Hepatic stellate cell (primary cell): Measurements from ENCODE around the gene LRRC4C.
"Not testable (repeated sequence)": the region's sequence is repeated elsewhere in the genome, so short reads cannot be mapped to it uniquely, and the experiment has no call there.

Experiments used
- DNase-seq: peaks from one replicate; pipeline ENCODE4 v3.0.0; 2011; ENCODE audit warnings: low spot score

Gene LRRC4C

DNA sequence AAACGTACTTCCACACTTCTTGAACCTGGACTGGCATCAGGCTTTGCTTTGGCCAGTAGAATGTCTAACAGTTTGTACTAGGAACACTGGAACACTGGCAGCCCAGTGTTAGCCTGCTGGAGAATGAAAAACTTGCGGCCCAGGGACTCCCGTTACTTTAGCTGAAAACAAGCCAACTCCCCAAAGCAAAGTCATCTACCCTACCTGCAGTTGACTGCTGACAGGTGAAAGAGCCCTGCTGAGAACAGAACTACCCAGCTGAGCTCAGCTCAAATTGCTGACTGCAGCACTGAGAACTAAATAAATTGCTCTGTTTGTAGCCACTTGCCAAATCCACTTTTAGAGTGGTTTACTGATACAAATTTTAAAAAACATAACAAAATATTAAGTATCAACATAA is 342.5 kb downstream of the LRRC4C start:
- DNase-seq = no peak

DNA sequence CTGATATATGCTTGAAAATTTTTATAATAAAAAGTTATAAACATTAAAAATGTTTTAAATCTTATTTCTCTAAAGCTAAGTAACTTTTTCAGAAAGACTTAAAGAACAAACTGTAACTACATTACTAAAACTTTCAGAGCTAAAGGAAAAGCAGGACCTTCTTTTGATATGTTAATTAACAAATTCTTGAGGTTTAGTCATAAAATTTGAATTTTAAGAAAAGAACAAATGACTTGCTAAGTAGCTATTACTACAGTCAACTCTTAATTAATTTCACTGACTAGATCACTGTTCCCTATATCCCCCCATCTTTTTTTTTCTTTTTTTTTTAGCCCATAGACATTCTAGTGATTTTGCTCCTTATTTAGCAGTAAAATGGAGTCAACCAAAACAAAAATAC is 344.4 kb downstream of the LRRC4C start:
- no peak for DNase-seq

DNA sequence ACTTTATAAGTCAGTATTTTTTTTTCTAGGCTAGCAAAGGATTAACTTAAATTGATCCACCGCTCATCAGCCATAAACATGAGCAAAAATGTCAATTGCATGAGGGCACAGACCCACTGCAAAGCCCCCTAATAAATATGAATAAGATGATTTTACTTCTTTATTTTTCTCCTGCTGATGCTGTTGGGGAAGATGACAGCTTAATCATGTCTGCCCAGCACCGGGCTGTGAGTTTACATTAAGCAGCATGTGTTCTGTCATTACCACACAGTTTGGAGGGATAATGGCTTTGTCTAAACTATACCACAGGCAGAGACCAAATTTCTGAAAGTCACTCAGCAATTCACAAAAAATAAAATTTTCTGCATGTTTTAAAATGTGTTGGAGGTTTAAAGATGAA is 346.3 kb downstream of the LRRC4C start:
- DNase-seq = no peak

DNA sequence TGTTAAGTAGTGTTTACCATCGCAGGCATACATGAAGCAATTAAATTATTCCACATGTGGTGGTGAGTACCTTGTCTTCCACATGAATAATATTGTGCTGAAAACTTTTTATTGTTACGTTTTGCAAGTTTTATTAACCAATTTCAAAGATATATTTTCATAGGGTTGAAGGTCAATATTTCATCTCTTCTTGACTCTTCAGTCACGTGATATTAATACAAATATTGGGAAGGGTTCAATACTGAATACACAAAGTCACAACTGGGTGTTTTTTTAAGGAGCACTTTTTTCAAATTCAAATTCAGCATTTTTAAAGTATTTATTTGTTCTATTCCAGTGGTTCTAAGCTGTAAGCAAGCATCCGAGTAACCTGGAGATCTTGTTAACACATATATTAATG is 348.9 kb downstream of the LRRC4C start:
- no peak for DNase-seq

DNA sequence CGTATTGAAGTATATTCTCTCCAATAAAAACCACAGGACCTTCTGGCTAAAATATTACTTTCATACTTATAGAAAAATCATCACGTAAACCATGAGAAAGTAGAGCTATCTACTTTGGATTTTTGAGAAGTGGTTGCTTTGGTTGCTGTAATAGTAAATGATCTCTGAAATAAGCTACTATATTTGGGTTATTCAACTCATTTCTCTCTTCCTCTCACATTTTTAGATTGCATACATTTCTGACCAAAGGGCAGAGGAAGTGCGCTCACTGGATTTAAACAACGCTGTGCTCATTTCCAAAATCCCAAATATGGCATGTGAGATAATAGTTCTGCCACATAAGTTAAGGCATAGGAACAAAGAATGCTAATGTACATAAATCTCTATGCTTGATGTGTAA is 357.0 kb downstream of the LRRC4C start:
- no peak for DNase-seq

DNA sequence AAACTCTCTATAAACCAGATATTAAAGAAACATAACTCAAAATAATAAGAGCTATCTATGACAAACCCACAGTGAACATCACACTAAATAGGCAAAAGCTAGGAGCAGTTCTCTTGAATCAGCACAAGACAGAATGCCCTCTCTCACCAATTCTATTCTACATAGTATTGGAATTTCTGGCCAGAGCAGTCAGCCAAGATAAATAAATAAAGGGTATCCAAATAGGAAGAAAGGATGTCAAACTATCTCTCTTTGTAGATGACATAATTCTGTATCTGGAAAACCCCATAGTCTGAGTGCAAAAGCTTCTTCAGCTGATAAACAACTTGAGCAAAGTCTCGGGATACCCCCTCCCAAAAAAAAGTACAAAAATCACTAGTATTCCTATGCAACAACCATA is 359.8 kb downstream of the LRRC4C start:
- DNase-seq = no peak

DNA sequence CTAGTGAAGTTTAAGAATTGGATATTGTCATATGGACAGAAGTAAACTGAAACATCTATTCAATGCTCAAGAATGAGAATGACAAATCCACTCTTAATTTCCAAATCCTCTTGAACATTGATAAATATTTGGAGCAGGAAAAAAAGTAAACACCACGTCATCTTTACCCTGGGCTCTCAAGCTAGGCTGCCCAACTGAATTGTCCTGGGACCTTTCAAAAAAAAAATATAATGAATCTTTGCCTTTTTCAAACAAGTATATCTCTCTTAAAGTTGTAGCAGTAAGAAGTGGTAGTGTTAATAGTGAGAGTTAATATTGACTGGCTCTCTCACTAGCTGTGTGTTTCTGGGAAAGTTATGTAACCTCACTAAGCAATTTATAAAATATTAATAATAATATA is 374.3 kb downstream of the LRRC4C start:
- DNase-seq = no peak

DNA sequence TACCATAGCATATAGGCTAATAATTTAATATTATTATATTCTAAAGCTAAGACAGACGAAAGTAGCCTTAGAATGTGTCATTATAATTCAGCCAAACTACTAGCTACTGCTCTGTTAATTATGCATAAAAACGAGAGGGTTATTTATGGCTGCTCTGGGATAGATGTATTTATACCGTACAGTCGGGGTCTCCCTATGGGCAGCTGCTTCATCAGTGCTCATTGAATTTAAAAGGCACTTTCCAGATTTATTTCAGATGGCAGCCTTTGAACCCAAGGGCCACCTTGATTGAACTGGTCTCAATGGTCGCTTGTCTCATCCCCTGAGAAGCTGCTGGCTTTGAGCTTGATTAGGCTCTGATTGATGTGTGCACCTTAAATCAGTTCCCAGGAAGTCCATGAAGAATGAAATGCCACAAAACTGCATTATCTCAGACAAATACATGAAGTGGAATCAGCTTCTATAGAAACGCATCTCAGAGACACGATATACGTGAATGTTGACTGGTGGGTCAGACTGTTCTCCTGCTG is 377.6 kb downstream of the LRRC4C start:
- DNase-seq = no peak

DNA sequence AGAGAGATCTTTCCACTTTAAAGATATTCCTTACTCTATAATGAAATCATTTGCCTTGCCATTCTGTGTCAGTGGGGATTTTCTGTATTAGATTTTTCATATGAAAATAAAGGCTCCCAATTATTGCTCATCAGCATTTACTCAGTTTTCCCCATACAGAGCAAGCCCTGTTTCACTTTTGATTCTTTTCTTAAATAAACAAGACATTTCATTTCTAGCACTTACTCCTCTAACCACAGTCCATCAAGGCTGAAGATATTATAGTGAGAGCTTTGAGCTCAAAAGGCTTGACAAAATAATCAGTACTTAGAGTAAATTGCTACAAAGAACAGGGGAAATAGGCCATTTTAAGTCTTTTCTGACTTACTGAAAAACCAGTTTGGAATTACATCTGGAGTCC is 385.1 kb downstream of the LRRC4C start:
- DNase-seq = no peak

DNA sequence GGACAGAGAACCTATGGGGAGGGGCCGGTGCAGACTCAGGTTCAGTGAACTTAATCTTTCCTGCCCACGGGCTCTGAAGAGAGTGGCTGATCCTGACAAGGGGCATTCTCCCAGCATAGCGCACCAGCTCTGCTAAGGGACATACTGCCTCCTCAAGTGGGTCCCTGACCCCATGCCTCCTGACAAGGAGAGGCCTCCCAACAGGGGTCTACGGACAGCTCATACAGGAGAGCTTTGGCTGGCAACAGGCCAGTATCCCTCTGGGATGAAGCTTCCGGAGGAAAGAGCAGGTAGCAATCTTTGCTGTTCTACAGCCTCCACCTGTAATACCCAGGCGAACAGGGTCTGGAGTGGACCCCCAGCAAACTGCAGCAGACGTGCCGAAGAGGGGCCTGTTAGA is 394.0 kb downstream of the LRRC4C start:
- DNase-seq = no peak

DNA sequence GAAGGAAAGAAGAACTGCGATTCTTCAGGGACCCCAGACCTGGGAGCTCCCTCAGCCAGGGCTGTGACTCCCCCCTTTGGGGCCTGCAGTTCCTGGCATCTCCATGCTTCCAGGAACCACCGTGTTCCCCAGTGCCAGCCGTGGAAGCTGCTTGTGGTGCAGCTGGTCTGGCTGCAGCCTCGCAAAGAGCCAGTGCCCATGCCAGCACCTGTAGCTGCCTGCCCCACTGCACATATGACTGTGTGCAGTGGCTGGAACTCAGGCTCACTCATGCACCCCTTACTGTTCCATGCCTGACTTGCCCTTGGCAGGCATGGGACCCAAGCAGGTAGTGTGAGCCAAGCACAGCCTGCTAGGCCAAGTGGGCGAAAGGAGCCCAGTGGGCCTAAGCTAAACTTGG is 401.3 kb downstream of the LRRC4C start:
- DNase-seq = no peak

DNA sequence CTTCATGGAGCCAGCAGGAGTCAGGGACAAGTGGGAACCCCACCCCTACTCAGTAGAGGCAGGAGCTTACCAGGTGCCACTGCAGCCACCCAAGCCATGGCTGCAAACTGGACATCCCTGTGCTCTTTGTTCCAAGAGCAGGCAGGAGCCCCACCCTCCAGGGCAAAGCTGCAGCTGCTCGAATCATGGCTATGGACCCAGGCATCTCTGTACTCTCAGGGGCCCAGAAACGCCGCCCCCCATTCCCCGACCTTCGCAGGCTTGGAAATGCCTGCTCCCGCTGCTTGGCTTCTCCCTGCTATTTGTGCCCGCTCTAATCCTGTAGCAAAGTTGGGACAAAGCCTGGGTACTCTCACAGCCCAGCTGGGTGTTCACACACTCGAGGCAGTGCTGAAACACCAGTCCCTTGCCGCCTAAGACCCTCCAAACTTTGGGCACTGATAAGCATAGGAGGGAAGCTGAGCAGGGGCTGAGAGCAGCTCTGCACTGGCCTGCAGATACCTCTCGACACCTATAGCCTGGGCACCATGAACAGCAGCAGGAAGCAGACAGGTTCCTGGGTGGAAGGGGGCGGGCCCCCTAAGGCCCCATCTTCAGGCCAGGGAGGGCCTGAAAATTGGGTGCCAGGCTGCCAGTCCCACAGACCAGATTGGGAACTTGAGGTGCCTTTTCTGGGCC is 402.4 kb downstream of the LRRC4C start:
- no peak for DNase-seq

DNA sequence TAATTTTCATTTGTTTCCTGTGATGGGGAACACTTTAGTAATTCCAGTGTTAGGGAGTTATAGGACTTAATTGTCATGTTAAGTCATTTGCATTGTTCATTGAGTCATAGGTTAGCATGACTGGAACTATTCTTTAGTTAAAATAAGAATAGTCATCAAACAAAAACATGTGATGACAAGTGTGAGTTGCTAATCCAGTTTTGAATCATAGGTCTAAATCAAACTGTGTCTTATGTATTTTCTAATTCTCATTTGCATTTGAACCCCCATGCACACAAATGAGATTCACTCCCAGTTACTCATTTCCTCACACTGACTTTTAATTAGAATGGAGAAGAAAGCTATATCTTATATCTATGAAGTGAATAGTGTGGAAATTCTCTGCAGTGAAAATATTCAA is 405.6 kb downstream of the LRRC4C start:
- no peak for DNase-seq

DNA sequence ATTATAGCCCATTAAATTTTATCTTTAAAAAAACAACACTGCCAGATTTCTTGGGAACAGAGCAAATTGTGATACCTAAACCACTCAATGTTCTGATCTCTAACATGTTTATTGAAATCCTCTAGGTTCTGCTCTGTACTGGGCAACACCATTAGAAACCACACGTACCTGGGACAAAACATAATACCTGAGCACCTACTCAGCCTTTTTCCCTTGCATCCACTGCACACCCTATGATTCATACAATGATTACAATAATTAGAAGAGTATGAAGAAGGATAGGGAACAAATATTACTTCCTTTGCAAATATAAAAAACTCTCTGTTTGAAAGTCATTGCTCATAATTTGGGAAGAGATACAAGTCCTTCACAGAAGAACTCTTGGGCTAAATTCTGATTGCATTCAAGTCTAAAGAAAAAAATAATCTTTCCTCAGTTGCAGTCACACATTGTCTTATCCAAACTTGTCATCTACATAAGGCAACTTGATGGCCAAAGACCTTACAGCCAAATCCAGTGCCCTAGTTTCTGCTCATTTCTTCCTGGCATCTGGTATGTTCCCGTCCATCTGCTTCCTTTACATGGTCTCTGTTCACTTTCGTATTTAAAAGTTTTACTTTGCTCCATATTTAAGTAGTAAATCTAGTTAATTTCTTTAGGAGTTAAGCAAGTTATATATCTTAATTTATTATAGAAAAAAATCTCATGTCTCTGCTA is 407.4 kb downstream of the LRRC4C start:
- DNase-seq = no peak

DNA sequence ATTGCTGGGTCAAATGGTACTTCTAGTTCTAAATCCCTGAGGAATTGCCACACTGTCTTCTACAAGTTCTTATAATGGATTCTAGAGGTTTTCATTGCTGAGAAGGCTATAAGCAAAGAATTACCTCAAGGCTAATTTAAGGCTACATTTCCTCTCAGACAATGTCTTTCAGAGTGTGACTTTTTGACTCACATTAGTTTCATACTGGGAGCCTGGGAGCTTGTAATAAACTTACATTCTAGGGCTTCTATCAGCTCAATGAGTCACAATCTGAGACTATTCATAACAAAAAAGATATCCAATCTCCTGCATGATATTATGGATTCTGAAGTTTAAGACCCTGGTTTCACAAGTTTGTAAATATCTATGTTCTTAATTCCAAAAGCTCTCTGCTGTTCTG is 408.7 kb downstream of the LRRC4C start:
- DNase-seq = no peak

DNA sequence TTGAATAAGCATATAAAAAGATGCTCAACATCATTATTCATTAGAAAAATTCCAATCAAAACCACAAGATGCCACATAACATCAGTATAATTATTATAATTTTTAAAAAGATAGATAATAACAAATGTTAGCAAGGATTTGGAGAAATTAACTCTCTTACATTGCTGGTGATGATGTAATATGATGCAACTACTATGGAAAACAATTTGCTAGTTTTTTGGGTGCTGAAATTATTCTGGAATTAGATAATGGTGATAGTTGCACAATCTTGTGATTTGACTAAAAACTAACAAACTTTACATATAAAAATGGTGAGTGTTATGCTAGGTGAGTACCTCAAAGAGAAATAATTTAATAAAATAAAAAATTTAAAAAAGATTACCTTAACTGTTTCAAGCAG is 412.2 kb downstream of the LRRC4C start:
- DNase-seq = no peak

DNA sequence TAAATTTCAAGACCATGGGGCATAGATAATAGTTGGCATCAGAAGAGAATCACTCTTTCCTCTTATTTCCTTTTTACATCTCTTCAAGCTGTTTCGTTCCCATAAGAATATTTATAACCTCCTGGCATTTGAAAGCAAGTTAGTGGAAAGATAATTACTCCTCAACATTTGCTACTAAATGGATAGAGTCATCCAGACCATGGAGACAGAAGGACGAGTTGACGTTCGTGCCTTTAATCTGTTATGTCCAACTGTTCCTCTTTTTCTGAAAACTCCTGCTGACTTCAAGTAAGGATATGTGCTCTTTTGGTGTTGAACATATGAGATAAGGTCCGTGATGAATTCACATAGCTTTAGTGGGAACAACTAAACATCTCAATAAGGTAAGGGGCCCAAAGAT is 414.2 kb downstream of the LRRC4C start:
- DNase-seq = no peak

DNA sequence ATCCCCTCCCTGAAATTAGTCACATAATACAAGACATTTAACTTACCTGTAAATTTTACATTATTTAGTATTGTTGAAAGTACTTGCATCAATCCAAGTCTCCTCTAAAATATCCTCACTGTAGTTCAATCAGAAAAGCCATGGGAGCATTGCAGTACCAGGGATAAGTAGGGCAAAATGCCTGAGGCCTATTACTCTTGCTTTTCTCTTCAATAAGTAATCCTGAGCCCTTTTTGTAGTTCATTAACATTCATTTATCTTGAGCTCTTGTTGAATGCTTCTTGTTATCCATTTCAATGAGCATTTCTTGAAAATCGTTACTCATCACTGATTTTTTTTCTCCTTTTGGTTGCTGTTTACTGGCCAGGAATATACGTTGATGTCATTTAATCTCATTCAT is 414.7 kb downstream of the LRRC4C start:
- no peak for DNase-seq

DNA sequence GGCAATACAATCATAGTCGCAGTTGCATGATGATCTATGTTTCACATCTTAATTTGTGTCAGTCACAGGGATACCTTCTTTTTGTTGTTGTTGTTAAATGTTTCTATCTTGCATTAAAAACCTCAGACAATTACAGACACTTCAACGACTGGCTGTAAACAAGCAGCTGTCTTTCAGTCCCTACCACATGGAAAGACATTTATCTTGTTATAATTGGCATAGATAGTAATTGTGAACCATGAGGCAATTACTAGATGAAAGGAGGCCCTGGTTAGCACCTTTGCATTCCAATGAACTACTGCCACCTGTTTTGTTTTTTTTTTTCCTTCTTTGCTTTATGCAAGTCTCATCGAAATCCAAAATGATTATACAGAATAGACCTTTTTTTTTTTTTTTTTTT is 416.8 kb downstream of the LRRC4C start:
- no peak for DNase-seq

DNA sequence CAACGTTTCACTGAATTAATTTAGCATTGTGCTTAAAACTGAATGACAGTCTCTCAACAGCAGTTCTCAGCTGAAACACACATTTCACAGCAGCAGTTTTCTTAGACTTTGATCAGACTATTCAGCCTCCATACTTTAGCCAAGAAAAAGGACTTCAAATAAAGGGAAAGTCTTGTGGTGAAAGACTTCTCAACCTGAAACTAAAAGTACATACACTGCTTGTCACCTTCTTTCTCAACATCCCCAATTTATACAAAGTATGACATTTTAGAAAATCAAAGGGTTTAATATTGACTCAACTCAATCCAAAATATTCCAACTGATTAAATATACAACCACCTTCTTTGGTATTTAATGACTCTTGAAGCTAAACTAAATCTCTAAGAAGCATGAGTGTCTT is 419.0 kb downstream of the LRRC4C start:
- DNase-seq = no peak

DNA sequence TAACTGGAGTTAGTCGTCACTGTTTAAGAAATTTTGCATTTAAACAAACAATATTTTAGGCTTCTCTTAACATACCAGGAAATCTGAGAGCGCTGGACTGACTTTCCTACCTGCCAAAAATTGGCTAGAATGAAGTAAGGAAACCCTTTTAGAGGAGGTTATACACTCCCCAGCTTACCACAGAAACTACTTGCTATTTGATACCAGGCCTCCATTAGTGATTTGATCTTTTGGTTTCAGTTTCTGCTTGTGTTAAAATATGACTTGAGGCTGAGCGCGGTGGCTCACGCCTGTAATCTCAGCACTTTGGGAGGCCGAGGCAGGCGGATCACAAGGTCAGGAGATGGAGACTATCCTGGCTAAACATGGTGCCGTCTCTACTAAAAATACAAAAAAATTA is 419.9 kb downstream of the LRRC4C start:
- DNase-seq = no peak

DNA sequence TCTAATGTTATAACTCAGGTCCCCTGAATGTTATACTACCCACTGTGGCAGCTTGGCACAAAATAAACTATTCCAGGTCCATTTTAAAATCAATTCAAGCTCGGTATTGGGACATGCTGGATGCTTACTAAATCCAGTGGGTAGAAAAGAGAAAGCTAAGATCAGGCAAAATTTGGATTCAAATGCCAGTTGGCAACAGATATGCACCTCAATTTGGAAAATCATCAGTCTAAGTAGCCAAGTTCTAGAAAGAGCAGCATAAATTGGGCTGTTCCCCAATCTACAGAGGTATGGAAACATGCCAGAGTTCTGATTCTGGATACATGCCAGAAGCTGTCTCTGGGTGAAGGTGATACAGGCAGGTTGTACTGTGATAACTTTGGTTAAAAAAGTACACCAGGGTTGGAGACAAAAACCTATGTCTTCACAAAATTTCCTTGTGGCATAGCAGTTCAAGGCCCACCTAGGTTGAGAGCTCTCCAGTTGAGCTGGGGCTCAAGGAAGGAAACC is 427.8 kb downstream of the LRRC4C start:
- DNase-seq = no peak

DNA sequence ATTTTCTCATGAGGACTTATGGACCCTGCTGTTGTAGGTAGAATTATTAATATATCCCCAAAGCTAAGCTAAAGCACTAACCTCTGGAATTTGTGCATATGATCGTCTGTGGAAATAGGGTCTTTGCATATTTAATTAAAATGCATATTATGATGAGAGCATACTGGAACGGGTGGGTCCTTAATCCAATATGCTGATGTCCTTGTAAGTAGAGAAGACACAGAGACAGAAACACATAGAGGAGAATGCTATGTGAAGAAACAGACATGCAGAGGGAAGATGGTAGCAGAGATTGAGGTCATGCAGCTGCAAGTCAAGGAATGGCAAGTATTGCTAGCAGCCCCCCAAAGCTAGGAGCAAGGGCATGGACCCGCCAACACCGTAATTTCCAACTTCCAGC is 439.2 kb downstream of the LRRC4C start:
- no peak for DNase-seq

DNA sequence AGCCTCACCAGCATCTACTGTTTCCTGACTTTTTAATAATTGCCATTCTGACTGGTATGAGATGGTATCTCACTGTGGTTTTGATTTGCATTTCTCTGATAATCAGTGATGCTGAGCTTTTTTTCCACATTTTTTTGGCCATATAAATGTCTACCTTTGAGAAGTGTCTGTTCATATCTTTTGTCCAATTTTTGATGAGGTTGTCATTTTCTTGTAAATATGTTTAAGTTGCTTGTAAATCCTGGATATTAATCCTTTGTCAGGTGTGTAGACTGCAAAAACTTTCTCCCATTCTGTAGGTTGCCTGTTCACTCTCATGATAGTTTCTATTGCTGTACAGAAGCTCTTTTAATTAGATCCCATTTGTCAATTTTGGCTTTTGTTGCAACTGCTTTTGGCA is 439.8 kb downstream of the LRRC4C start:
- DNase-seq = not testable (repeated sequence)
